HUES6 (cell line): ENCODE results near the gene PARS2.

Experiments
- H3K27ac ChIP-seq: 2 replicates; pipeline ENCODE4 v1.7.0; 2013; ENCODE audit warnings: low read depth, mild to moderate bottlenecking, low read length, inconsistent platforms
- H3K27me3 ChIP-seq: 2 replicates; pipeline ENCODE4 v1.6.1; 2013; ENCODE audit warnings: low read length; ENCODE audit not compliant: control insufficient read depth, insufficient read depth
- H3K36me3 ChIP-seq: 2 replicates; pipeline ENCODE4 v1.6.1; 2013; ENCODE audit warnings: low read length; ENCODE audit not compliant: control insufficient read depth, insufficient read depth
- H3K4me1 ChIP-seq: 2 replicates; pipeline ENCODE4 v1.6.1; 2013; ENCODE audit warnings: low read length; ENCODE audit not compliant: control insufficient read depth, insufficient read depth
- H3K4me3 ChIP-seq: 2 replicates; pipeline ENCODE4 v1.5.1; 2013; ENCODE audit warnings: low read depth, low read length
- H3K9ac ChIP-seq: one replicate; pipeline ENCODE4 v1.6.1; 2013; ENCODE audit warnings: mild to moderate bottlenecking, low read length
- H3K9me3 ChIP-seq: 2 replicates; pipeline ENCODE4 v1.6.1; 2013; ENCODE audit warnings: low read depth, low read length; ENCODE audit not compliant: control insufficient read depth, insufficient read depth

Gene PARS2

GRCh38 chr1:54807756-54808155 is 43.4 kb upstream of the PARS2 start:
- H3K9ac ChIP-seq = no peak overlapping the region
- no peaks in the 10 kb centered on the region for H3K36me3 ChIP-seq
- H3K27me3 ChIP-seq = no peaks in the 10 kb centered on the region; the same call in 1 of the 2 replicates
- no peaks in the 10 kb centered on the region for H3K9me3 ChIP-seq
- no peak overlapping the region for H3K4me3 ChIP-seq
- no peak overlapping the region for H3K27ac ChIP-seq
- H3K4me1 ChIP-seq = 0 out of 2 replicates have a peak, but pooled peaks cover 4% of the 10 kb centered on the region

GRCh38 chr1:54806931-54807611 is 42.7 kb upstream of the PARS2 start:
- no peak overlapping the region for H3K4me3 ChIP-seq
- H3K4me1 ChIP-seq = no peaks in the 10 kb centered on the region
- H3K36me3 ChIP-seq = no peaks in the 10 kb centered on the region
- H3K9ac ChIP-seq = no peak overlapping the region
- H3K27me3 ChIP-seq = no peaks in the 10 kb centered on the region; the same call in 1 of the 2 replicates
- H3K9me3 ChIP-seq = no peaks in the 10 kb centered on the region
- no peak overlapping the region for H3K27ac ChIP-seq

DNA sequence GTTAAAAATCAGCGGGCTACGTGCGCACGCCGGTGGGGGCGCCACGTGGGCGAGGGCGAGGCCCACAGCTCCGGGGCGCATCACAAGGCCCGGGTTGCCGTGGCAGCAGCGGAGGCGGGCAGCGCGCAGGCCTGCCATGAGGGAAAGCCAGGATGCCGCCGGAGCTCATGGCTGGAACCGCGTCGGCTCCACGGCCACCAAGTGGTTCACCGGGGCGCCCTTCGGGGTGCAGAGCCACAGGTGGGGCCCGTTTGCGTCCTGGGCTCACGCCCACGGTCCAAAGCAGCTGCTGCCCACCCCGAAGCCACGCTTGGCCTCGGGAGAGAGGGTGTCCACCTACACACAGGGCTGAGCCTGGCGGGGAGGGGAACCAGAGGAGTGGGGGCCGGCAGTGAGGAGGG is 41.7 kb upstream of the PARS2 start:
- Histone ChIP-seq H3K27me3 (peaks cover 10% of the 10 kb centered on the region), H3K4me1 (peaks cover 8% of the 10 kb centered on the region; the same call in 1 of the 2 replicates), H3K4me3 (no peak overlapping the region), H3K9ac (no peak overlapping the region), H3K36me3 (no peaks in the 10 kb centered on the region), H3K27ac (no peak overlapping the region), H3K9me3 (no peaks in the 10 kb centered on the region)

DNA sequence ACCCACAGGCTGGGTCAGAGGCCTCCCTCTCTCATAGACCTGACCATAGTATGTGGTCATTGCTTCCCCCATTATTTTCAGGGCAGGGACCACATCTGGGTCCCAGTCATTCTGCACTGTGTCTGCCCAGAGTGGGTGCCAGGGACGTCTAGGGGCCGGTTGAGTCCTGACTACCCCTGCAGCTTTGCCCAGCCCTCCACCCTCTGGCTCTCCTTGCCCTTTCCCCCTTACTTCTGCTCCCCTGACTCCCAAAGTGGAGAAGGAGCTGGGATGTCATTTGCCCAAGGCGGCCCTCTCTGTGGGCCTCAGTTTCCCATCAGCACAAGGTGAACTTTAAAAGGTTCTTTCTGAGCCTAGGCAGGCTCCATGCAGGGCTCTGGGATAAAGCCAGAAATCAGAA is 41.1 kb upstream of the PARS2 start:
- Histone ChIP-seq H3K9ac (no peak overlapping the region), H3K4me3 (no peak overlapping the region), H3K27ac (no peak overlapping the region)

DNA sequence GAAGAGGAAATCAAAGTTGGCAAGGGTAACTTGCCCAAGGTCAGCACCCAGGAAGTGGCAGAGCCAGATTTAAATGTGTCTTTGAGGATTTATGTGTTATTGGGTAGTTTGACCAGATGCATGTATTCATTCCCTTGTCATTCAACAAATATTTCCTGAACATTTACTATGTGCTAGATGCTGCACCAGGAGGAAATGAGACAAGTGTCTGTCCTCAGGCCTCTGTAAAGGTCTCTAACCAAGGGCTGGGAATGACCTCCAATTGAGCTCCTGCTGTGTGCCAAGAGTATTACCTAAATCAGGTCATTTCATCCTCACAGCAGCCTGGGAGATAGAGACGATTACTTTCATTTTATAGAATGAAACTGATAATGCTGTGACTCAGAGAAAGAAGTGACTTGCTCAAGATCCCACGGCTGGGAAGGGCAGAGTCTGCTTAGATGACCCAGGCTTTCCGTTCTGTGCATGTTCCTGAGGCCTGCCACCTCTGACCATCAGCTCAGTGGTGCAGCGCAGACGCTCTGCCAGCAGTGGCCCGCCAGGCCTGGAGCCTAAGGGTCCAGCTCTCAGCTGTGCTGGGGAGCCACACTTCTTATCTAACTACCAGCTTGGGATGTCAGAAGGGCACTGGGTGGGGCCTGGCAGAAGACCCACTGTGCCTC is 40.3 kb upstream of the PARS2 start:
- Histone ChIP-seq H3K9me3 (no peaks in the 10 kb centered on the region), H3K27me3 (peaks cover 24% of the 10 kb centered on the region), H3K4me3 (no peak overlapping the region), H3K36me3 (no peaks in the 10 kb centered on the region), H3K4me1 (peaks cover 13% of the 10 kb centered on the region; the same call in 1 of the 2 replicates), H3K27ac (no peak overlapping the region), H3K9ac (no peak overlapping the region)

More for the DNA sequence above, 41.1 kb upstream of the PARS2 start:
- Histone ChIP-seq H3K9me3 (no peaks in the 10 kb centered on the region), H3K27me3 (peaks cover 16% of the 10 kb centered on the region), H3K4me1 (peaks cover 13% of the 10 kb centered on the region; the same call in 1 of the 2 replicates), H3K36me3 (no peaks in the 10 kb centered on the region)

DNA sequence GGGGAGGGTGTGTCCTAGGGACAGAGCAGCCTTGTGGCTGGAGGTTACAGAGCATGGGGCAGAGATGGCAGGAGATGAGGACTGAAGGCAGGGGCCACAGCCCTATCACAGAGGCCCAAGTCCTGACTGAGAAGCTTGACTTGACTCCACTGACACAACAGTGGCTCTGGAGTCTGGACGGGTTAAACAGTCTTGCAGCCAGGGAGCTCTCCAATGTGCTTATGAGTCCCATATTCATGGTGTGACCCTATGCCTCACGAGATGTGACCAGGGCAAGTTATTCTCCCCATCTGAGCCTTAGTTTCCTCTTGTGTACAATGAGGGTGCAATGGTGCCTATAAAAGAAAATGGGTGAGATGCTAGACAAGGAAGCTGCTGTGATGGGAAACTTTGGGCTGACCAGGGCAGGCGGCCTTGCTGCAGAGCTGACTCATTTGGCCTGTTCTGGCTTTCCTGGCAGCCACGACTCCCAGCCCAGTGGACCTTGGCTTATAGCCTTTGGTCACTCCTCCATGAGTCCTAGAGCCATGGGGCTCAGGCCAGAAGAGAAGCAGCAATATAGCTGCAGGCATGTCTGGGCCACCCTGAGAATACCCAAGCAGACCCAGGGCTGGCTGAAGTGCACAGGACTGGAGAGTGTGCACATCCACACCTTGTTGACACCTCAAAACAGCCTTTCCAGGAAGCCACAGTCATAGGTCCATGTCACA is 39.6 kb upstream of the PARS2 start:
- Histone ChIP-seq H3K27me3 (peaks cover 30% of the 10 kb centered on the region), H3K9ac (no peak overlapping the region), H3K36me3 (no peaks in the 10 kb centered on the region), H3K4me1 (peaks cover 13% of the 10 kb centered on the region; the same call in 1 of the 2 replicates), H3K4me3 (no peak overlapping the region), H3K9me3 (no peaks in the 10 kb centered on the region), H3K27ac (no peak overlapping the region)

- peak within 1 kb of the TSS; percentile 59 for H3K4me3 ChIP-seq
Observed at GRCh38 chr1:54800899-54801759, 36.8 kb upstream of the PARS2 start, which contains the start of gene TTC22. Gene TTC22, minus strand, starts transcription at chr1:54801323. Its CDS starts 160 bp downstream, at chr1:54801163.

GRCh38 chr1:54800041-54800898 is 35.9 kb upstream of the PARS2 start:
- Histone ChIP-seq H3K9ac (no peak overlapping the region), H3K4me3 (peak overlapping the region; percentile 59), H3K27ac (no peak overlapping the region), H3K27me3 (peaks cover 32% of the 10 kb centered on the region), H3K36me3 (no peaks in the 10 kb centered on the region), H3K4me1 (peaks cover 15% of the 10 kb centered on the region), H3K9me3 (no peaks in the 10 kb centered on the region)

More at GRCh38 chr1:54800899-54801759, 36.8 kb upstream of the PARS2 start, which contains the start of gene TTC22:
- Histone ChIP-seq H3K36me3 (no peaks in the 10 kb centered on the region), H3K9ac (no peak within 1 kb of the TSS), H3K9me3 (no peaks in the 10 kb centered on the region), H3K27me3 (peaks cover 32% of the 10 kb centered on the region), H3K4me1 (peaks cover 13% of the 10 kb centered on the region; the same call in 1 of the 2 replicates), H3K27ac (no peak within 1 kb of the TSS)

DNA sequence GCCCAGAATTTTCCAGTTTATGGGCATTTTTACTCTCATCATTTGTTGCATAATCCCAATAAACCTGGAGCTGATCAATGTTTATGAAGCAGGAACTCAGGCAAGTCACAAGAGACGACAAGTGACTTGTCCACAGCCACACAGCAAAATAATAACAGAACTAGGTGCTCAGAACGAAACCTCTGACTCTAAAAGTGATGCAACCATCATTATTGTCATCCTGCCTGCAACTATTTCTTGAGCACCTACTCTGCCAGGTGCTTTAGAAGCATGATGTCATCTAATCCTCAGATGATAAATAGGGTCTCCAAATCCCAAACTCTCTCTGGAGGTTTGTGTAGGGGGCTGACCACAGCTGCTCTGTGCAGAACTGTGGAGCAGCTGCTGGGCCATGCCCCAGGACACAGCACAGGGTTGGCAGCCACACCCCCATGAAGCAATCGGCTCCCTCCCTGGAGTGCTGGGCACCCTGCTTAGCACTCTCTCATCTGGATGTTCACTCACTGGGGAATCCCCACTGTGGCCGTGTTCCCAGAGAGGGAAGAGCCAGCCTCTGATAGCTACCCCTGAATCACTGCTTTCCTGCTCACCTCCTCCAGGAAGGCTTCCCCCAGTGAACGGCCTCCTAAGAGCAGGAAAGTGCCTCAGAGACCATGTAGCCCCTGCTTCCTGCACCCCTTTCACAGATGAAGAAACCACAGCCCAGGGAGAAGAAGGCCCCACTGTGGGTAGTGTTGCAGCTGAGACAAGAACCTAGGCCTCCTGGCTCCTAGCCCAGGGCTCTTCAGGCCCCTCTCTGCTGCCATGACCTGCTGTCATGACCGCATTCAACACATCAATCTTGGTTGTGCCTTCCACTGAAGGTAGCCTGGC is 34.7 kb upstream of the PARS2 start:
- Histone ChIP-seq H3K9me3 (no peaks in the 10 kb centered on the region), H3K9ac (no peak overlapping the region), H3K36me3 (no peaks in the 10 kb centered on the region), H3K27ac (no peak overlapping the region), H3K4me1 (peaks cover 26% of the 10 kb centered on the region), H3K4me3 (no peak overlapping the region), H3K27me3 (peaks cover 32% of the 10 kb centered on the region)
